Stimulated activated CD4-positive, alpha-beta T cell treated with anti-CD3 and anti-CD28 coated beads, Interleukin-15, amount 100 ng/mL, for 48 hours (primary cell): Measurements from ENCODE around the gene STK40.
A peak's percentile ranks its signal among the peaks of the same experiment; 100 is the strongest.

Source experiments
- DNase-seq, 2 donors: peaks; one replicate each; pipeline ENCODE4 v3.0.0-alpha.2; 2020; ENCODE audit warnings: low read depth in 2 of 2

STK40 gene

DNA sequence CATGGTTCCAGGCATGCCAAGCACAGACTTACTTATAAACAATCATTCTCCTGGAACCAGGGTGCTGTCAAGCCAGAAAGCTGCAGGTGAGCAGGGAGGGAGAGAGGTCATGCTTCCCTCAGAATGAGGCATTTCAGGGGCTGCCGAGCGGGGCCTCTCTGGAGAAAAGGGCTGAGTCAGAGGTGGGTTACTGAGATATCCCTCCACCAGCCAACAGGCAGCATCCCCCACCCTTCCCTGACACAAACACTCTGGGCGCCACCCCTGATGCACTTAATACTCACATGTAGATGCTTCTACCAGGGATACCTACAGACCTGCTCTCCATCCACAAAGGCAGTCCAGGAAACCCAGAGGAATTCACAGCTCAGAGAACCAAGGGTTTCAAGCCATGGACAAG lies 13.1 kb downstream of the STK40 start:
- no peak for DNase-seq

- peak in 1 of 2 donors; percentile 77 for DNase-seq
Measured at GRCh38 chr1:36369061-36369861, 16.5 kb downstream of the STK40 start.

GRCh38 chr1:36367798-36368197 lies 17.9 kb downstream of the STK40 start:
- no peak for DNase-seq

DNA sequence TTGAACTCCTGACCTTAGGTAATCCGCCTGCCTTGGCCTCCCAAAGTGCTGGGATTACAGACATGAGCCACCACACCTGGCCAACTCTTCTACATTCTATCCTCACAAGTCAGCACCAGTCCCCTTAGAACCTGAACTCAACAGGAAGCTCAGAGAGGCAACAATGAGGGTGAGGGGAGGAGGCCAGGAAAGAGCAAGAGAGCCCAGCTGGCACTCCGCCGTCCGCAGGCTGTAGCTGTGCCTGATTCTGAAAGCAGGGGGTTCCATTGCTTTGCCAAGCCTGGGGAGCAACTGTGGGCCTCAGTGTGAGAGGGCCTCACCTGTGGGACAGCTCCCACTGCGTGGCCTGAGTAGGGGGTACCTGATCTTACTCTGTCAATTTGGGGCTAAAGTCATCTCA lies 18.7 kb downstream of the STK40 start:
- DNase-seq: no peak

GRCh38 chr1:36366091-36366661 lies 19.5 kb downstream of the STK40 start:
- DNase-seq: peak in 1 of 2 donors; percentile 30

GRCh38 chr1:36365381-36365780 lies 20.3 kb downstream of the STK40 start:
- no peak for DNase-seq

- no peak for DNase-seq
Measured at GRCh38 chr1:36359911-36360550, 25.7 kb downstream of the STK40 start.

DNA sequence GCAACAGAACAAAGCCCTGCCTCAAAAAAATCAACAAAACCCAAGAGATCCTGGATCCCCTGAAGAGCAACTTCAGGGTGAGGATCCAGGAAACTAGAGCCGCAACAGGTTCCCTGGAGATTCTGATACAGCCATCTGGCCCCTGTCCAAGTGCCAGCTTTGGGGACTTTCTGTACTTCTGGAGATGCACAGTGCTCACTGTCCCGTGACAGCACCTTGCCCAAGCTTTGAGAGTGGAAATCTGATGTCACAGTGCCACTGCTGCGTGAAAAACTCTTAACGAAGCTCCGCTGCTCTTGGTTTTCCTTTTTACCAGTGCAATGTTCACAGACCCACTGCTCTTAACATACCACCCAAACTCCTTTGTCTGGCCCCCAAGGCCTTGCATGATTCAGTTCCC lies 26.3 kb downstream of the STK40 start:
- no peak for DNase-seq

- DNase-seq: no peak
Measured at GRCh38 chr1:36358514-36359084, 27.1 kb downstream of the STK40 start.

- no peak for DNase-seq
Measured at GRCh38 chr1:36355811-36356210, 29.9 kb downstream of the STK40 start.

DNA sequence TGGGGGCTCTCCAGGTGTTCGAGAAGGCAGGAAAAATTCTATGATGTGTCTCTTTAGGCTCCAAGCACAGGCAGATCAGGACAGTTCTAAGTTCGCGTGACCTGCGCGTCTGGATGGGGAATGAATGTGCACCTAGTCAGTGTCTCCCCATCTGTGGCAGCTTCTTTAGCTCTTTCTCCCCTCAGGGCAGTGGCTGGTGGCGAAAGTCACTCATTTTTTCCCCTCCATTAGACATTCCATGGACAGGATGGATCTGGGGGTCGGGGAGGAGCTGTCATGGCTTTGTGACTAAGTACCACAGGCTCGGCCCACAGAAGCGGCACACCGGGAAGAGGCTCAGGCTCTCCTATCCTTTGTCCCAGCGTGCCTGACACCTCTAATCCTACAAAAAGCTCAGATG lies 31.2 kb downstream of the STK40 start:
- DNase-seq: no peak

DNA sequence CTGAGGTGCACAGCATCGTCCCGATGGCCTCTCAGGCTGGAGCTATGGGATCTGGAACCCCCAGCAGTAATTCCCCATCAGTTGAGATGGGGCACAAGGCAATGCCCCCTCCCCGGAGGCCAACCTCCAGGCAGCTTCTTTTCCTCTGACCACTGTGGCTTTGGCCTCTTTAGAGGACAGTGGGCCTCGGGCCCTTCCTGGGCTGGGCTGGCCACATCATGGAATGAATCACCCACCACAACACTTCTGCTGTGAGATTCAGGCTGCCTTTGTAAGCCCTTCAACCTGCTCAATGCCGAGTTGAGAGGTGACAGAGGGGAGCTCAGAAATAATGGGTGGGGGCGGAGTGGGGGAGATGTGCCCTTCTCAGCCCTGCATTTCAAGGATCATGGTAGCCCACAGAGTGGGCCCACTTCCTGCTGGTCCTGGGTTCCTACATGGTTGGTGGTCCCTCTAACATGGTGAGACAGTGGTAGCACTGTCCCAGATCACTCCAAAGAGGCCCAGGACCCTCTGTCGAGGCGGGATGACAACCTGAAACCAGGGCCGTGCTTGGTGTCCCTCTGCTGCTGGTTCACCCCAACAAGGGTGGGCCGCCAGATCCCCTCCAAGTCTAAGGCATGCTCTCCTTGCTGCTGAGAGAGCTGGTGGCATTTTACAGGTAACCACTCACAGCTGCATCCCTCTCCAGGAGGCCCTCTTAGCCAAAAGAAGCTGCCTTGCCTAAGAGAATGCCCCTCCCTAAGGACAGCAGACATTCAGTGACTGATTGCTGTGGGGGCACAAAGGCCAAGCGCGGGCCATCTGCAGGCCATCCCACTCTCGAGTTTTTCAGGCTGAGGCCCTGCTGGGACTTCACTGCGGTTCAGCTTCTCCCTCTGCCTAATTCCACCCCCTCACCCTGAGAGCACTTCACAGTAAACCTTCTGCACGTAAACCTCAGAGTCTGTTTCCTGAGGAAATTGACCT lies 32.5 kb downstream of the STK40 start:
- no peak for DNase-seq

GRCh38 chr1:36352125-36352909 lies 33.4 kb downstream of the STK40 start:
- DNase-seq: no peak

- DNase-seq: no peak
Measured at GRCh38 chr1:36351227-36351977, 34.3 kb downstream of the STK40 start.

GRCh38 chr1:36350659-36351226 lies 35.0 kb downstream of the STK40 start:
- DNase-seq: no peak

- no peak for DNase-seq
Measured at GRCh38 chr1:36349839-36350238, 35.9 kb downstream of the STK40 start.

DNA sequence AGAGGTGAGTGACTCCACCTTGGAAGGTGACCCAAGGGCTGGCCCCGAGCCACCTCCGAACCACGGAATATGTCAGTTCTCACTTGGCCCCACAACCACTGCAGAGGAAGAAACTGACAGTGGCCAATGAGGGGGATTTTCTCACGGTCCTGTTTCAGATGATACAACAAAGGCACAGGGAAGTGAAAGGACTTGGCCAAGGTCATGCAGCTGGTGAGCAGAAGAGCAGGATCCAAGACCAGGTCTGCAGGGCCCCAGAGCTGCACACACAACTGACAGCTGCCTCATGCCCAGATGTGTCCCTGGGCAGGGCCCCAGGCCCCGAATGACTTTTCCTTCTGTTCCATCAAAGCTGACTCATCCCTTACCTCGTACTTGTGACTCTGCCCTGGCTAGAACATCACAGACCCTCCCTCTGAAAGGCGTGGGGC lies 36.5 kb downstream of the STK40 start:
- DNase-seq: no peak

DNA sequence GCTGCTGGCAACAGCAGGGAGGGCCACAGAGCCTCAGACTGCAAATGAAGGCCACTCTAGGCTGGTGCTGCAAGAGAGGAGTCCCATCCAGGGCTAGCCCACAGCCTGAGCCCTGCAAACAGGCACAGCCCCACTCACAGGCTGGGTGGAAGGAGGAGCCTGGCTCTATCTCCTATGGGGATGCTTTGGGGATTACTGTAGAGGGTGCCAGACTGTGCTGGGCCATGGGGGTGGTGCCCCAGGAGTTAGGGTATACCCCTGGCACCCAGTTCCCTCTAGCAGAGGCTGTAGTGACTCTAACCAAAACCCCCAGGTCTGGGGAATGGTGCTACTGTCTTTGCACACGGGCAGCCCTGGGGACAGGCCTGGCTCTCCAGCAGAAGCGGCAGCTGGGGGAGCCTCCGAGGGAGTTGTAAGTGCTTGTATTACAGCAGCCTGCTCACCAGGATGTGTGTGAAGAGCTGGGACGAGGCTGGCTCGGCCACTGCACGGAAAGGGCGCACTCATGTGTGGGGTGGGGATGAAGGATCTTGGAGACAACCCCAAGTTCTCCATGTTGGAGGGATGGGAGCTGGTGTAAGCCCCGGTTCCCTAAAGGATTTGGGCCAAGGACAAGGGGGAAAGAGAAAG lies 38.9 kb downstream of the STK40 start:
- no peak for DNase-seq

DNA sequence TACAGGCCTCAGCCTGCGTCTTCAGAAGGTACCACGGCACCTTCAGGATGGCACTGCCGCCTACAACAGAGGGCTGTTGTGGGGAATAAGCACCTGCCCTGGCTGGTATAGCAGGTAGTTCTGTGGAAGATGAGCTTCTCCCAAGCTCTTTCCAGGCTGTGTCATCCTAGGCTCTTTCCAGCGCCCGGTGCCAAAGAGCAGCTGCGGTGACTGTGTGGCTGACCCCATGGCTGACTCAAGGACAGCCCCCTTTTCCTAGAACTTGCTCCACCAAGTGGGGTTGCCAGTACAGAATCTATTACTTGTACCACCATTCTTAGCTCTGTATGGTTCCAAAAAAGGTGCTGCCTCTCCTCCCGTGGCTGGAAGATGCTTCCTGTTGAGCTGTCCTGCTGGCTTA lies 40.4 kb downstream of the STK40 start:
- DNase-seq: no peak
